ENCODE results near the gene LDLRAD1. TPM values are rescaled to one million over a fixed set of nuclear protein-coding genes. Genes with fewer than 3 reads are reported as not detected.
"Not testable (repeated sequence)": the region's sequence is repeated elsewhere in the genome, so short reads cannot be mapped to it uniquely, and the experiment has no call there.

LDLRAD1 gene
- total and polyA plus RNA-seq, 2 experiments from 2014 or later, result not detected

DNA sequence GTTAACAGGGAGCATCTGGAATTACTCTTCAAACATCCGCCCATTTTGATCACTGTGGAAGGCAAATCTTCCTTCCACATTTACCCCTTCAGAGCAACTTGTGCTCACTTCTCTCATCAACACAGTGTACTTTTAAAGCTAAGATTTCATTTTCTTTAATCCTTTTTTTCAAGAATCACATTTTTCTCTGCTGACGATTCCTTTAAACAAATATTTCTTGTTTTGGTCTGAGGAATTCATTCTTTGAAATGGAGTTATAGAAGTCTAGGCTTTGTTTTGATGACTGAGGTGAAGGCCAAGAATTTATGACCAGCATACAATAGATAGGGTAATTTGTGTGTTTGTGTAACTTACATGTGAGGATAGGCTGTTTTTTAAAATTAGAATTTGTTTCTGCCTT lies 46.3 kb downstream of the LDLRAD1 start:
- H3K27ac ChIP-seq, result no peak overlapping the region
- no peak overlapping the region for H3K4me3 ChIP-seq
- H3K9me3 ChIP-seq (ENCODE audit: low read depth), result no peaks in the 10 kb centered on the region
- no peaks in the 10 kb centered on the region for H3K27me3 ChIP-seq
- DNase-seq (ENCODE audit: low read depth in 1 of 2, low spot score in 1 of 2), result no peak
- peaks cover 31% of the 10 kb centered on the region for H3K36me3 ChIP-seq
- TF ChIP-seq, protein P1, sequence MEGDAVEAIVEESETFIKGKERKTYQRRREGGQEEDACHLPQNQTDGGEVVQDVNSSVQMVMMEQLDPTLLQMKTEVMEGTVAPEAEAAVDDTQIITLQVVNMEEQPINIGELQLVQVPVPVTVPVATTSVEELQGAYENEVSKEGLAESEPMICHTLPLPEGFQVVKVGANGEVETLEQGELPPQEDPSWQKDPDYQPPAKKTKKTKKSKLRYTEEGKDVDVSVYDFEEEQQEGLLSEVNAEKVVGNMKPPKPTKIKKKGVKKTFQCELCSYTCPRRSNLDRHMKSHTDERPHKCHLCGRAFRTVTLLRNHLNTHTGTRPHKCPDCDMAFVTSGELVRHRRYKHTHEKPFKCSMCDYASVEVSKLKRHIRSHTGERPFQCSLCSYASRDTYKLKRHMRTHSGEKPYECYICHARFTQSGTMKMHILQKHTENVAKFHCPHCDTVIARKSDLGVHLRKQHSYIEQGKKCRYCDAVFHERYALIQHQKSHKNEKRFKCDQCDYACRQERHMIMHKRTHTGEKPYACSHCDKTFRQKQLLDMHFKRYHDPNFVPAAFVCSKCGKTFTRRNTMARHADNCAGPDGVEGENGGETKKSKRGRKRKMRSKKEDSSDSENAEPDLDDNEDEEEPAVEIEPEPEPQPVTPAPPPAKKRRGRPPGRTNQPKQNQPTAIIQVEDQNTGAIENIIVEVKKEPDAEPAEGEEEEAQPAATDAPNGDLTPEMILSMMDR (IDR thresholded peaks at IDR 0.05; ENCODE audit: low read depth, low read length), result no peak
- no peaks in the 10 kb centered on the region for H3K4me1 ChIP-seq (ENCODE audit: low read depth)

DNA sequence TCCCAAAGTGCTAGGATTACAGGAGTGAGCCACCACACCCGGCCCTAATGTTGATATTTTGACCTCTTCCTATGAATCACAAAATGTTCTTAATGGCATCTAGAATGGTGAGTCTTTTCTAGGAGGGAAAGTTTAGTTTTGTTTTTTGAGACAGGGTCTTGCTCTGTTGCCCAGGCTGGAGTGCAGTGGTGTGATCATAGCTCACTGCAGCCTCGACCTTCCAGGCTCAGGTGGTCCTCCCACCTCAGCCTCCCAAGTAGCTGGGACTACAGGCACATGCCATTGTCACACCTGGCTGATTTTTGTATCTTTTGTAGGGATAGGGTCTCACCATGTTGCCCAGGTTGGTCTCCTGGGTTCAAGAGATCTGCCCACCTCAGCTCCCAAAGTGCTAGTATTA lies 48.7 kb downstream of the LDLRAD1 start:
- not testable (repeated sequence) for H3K27me3 ChIP-seq; H3K27ac ChIP-seq; H3K4me1 ChIP-seq (ENCODE audit: low read depth); H3K9me3 ChIP-seq (ENCODE audit: low read depth); DNase-seq (ENCODE audit: low read depth in 1 of 2, low spot score in 1 of 2); H3K4me3 ChIP-seq
- H3K36me3 ChIP-seq, result peaks cover 47% of the 10 kb centered on the region

DNA sequence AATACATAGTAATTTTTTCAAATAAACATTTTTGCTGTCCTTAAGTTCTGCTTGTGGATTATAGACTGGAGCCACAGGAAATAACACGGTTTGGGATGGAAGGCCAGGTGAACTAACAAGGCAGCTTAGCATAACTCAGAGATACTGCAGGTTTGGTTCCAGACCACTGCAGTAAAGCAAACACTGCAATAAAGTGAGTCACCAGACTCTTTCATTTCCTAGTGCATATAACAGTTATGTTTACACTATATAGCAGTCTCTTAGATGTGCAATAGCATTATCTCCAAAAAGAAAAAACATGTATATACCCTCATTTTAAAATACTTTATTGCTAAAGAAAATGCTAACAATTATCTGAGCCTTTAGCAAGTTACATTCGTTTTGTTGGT lies 49.9 kb downstream of the LDLRAD1 start:
- H3K4me3 ChIP-seq, result no peak overlapping the region
- H3K36me3 ChIP-seq, result peaks cover 49% of the 10 kb centered on the region
- TF ChIP-seq, protein P1 (IDR thresholded peaks at IDR 0.05; ENCODE audit: low read depth, low read length), result no peak

DNA sequence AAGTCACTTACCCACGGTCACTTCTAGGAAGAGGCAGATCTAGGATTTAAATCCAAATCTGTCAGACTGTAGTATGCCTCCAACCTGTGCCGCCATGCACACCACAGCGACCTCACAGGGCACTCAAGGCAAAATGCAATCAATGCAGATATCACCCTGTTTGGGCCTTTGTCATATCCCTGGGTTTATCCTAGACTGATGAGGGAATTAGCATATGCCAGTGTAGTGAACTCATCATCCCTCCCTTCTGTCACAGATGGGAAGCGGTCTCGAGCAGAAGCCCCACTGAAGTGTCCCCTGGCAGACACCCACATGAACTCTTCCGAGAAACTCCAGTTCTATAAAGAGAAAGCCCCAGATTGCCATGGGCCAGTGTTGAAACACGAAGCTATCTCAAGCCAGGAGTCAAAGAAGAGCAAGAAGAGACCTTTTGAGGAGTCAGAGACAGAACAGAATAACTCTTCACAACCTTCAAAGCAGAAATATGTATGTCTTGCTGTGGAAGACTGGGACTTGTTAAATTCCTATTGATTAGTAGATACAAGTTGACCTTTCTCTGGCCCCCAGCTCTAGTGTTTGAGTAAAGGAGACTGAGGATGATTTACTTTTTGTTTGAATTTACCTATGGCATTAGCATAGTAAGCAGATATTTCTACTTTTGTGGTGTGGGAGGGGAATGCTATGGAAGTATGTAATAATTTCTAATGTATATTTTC lies 50.4 kb downstream of the LDLRAD1 start:
- H3K4me3 ChIP-seq, result no peak overlapping the region
- DNase-seq (ENCODE audit: low read depth in 1 of 2, low spot score in 1 of 2), result no peak
- H3K9me3 ChIP-seq (ENCODE audit: low read depth), result no peaks in the 10 kb centered on the region
- no peak overlapping the region for H3K27ac ChIP-seq
- H3K27me3 ChIP-seq, result no peaks in the 10 kb centered on the region
- H3K36me3 ChIP-seq, result peaks cover 50% of the 10 kb centered on the region
- TF ChIP-seq, protein P1 (IDR thresholded peaks at IDR 0.05; ENCODE audit: low read depth, low read length), result no peak
- H3K4me1 ChIP-seq (ENCODE audit: low read depth), result no peaks in the 10 kb centered on the region

More for the DNA sequence above, 49.9 kb downstream of the LDLRAD1 start:
- H3K27me3 ChIP-seq, result no peaks in the 10 kb centered on the region
- H3K27ac ChIP-seq, result no peak overlapping the region
- no peak for DNase-seq (ENCODE audit: low read depth in 1 of 2, low spot score in 1 of 2)
- no peaks in the 10 kb centered on the region for H3K9me3 ChIP-seq (ENCODE audit: low read depth)
- no peaks in the 10 kb centered on the region for H3K4me1 ChIP-seq (ENCODE audit: low read depth)

DNA sequence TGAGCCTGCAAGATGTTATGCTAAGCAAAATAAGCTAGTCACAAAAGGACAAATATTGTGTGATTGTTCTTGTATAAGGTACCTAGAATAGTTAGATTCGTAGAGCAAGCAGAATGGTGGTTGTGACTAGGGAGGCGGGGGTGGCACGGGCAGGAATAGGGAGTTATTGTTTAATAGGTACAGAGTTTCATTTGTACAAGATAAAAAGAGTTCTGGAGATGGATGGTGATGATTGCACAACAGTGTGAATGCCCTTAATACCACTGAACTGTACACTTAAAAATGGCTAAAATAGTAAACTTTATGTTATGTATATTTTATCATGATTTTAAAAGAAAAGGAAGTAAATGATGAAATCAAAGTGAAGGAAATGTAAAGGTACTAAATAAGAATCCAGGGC lies 51.2 kb downstream of the LDLRAD1 start:
- Histone ChIP-seq H3K4me3 (no peak overlapping the region), H3K9me3 (ENCODE audit: low read depth) (no peaks in the 10 kb centered on the region), H3K27me3 (no peaks in the 10 kb centered on the region), H3K4me1 (ENCODE audit: low read depth) (no peaks in the 10 kb centered on the region), H3K36me3 (peaks cover 57% of the 10 kb centered on the region), H3K27ac (no peak overlapping the region)
- no peak for DNase-seq (ENCODE audit: low read depth in 1 of 2, low spot score in 1 of 2)
- TF ChIP-seq, protein P1 (IDR thresholded peaks at IDR 0.05; ENCODE audit: low read depth, low read length), result no peak

DNA sequence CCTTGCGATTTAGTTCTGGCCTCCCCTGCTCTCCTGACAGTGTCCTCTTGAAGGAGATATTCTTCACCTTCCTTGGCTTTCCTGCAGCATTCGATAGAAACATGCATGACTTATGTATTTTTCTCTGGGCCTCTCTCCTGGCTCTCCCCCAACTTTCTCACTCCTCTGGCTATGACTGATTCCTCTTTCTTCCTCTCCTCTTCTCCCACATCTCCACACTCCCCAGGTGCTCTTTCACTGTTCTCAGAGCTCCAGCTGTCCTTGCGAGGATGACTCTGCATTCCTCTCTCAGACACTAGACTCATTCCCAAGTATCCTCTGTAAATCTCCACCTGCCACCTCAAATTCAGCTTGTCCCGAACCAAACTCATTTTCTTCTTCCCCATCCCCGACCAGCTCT lies 53.9 kb downstream of the LDLRAD1 start:
- no peak for DNase-seq (ENCODE audit: low read depth in 1 of 2, low spot score in 1 of 2)
- H3K36me3 ChIP-seq, result peaks cover 64% of the 10 kb centered on the region
- no peaks in the 10 kb centered on the region for H3K27me3 ChIP-seq
- H3K4me1 ChIP-seq (ENCODE audit: low read depth), result no peaks in the 10 kb centered on the region
- no peak overlapping the region for H3K27ac ChIP-seq
- H3K9me3 ChIP-seq (ENCODE audit: low read depth), result no peaks in the 10 kb centered on the region
- H3K4me3 ChIP-seq, result no peak overlapping the region
- TF ChIP-seq, protein P1 (IDR thresholded peaks at IDR 0.05; ENCODE audit: low read depth, low read length), result no peak
